ENCODE results near the gene SLC9A3. TPM values are rescaled to one million over a fixed set of nuclear protein-coding genes. Genes with fewer than 3 reads are reported as not detected.

SLC9A3 gene
- total RNA-seq, 5 donors from 2014 or later (not counting 1 experiment from before 2014, with no cell fraction given) = 1.9 to 3.5 (median 2.5) TPM

- DNase-seq = no peak
- Histone ChIP-seq H3K9me3 (no peaks in the 10 kb centered on the region), H3K27me3 (replicated peaks in 1 of 2; ENCODE audit: control insufficient read depth in 2 of 2, extremely low read depth in 1 of 2, insufficient read depth in 2 of 2, low read length in 1 of 2) (peaks cover 0 to 56% of the 10 kb centered on the region in 2 experiments), H3K36me3 (ENCODE audit: control insufficient read depth in 2 of 2, extremely low read depth in 1 of 2, insufficient read depth in 1 of 2, low read length in 1 of 2) (no peaks in the 10 kb centered on the region), H3K27ac (ENCODE audit: low read length) (no peak overlapping the region), H3K4me1 (ENCODE audit: control insufficient read depth in 1 of 2, extremely low read depth in 1 of 2, insufficient read depth in 2 of 2, low read length in 2 of 2) (no peaks in the 10 kb centered on the region), H3K4me3 (ENCODE audit: control insufficient read depth in 1 of 2, extremely low read depth in 1 of 2, low read length in 1 of 2) (no peak overlapping the region)
- POLR2A ChIA-PET = no interaction called here
- Mint-ChIP-seq H3K9me3 (no peaks in the 10 kb centered on the region), H3K4me3 (no peak overlapping the region), H3K27me3 (peaks cover 3 to 21% of the 10 kb centered on the region in 2 donors), H3K4me1 (peaks cover 0 to 4% (median 0%) of the 10 kb centered on the region in 3 donors), H3K36me3 (no peaks in the 10 kb centered on the region), H3K27ac (no peak overlapping the region)
- no peak for ATAC-seq (replicated peaks in 1 of 4)
- CTCF ChIA-PET = no interaction called here
- 93% methylated on average over 16 of the region's 16 CpGs for WGBS (ENCODE audit: insufficient coverage)
Observed at GRCh38 chr5:537621-538071, 13.4 kb upstream of the SLC9A3 start.

GRCh38 chr5:537098-537497 lies 12.8 kb upstream of the SLC9A3 start:
- no peaks in the 10 kb centered on the region for H3K4me1 ChIP-seq (ENCODE audit: control insufficient read depth in 1 of 2, extremely low read depth in 1 of 2, insufficient read depth in 2 of 2, low read length in 2 of 2)
- Mint-ChIP-seq H3K27me3 (peaks cover 3 to 21% of the 10 kb centered on the region in 2 donors), H3K9me3 (no peaks in the 10 kb centered on the region), H3K36me3 (no peaks in the 10 kb centered on the region), H3K4me1 (peaks cover 0 to 1% (median 0%) of the 10 kb centered on the region in 3 donors), H3K4me3 (no peak overlapping the region), H3K27ac (no peak overlapping the region)
- DNase-seq = no peak
- H3K9me3 ChIP-seq = no peaks in the 10 kb centered on the region
- ChIA-PET CTCF (no interaction called here), POLR2A (no interaction called here)
- H3K36me3 ChIP-seq (ENCODE audit: control insufficient read depth in 2 of 2, extremely low read depth in 1 of 2, insufficient read depth in 1 of 2, low read length in 1 of 2) = no peaks in the 10 kb centered on the region
- ATAC-seq (replicated peaks in 1 of 4) = no peak
- H3K27me3 ChIP-seq (replicated peaks in 1 of 2; ENCODE audit: control insufficient read depth in 2 of 2, extremely low read depth in 1 of 2, insufficient read depth in 2 of 2, low read length in 1 of 2) = peaks cover 0 to 61% of the 10 kb centered on the region in 2 experiments
- 86% methylated on average over 22 of the region's 22 CpGs for WGBS (ENCODE audit: insufficient coverage)
- H3K27ac ChIP-seq (ENCODE audit: low read length) = no peak overlapping the region
- H3K4me3 ChIP-seq (ENCODE audit: control insufficient read depth in 1 of 2, extremely low read depth in 1 of 2, low read length in 1 of 2) = no peak overlapping the region

- no peaks in the 10 kb centered on the region for H3K9me3 ChIP-seq
- Mint-ChIP-seq H3K4me1 (no peaks in the 10 kb centered on the region), H3K36me3 (no peaks in the 10 kb centered on the region), H3K27me3 (peaks cover 6 to 28% of the 10 kb centered on the region in 2 donors), H3K9me3 (no peaks in the 10 kb centered on the region), H3K4me3 (no peak overlapping the region), H3K27ac (no peak overlapping the region)
- DNase-seq (no peak), ATAC-seq (replicated peaks in 1 of 4) (no peak)
- CTCF ChIA-PET = no interaction called here
- H3K4me1 ChIP-seq (ENCODE audit: control insufficient read depth in 1 of 2, extremely low read depth in 1 of 2, insufficient read depth in 2 of 2, low read length in 2 of 2) = no peaks in the 10 kb centered on the region
- no peaks in the 10 kb centered on the region for H3K36me3 ChIP-seq (ENCODE audit: control insufficient read depth in 2 of 2, extremely low read depth in 1 of 2, insufficient read depth in 1 of 2, low read length in 1 of 2)
- POLR2A ChIA-PET = no interaction called here
- 67% methylated on average over 17 of the region's 27 CpGs for WGBS (ENCODE audit: insufficient coverage)
- H3K27ac ChIP-seq (ENCODE audit: low read length) = no peak overlapping the region
- peaks cover 0 to 71% of the 10 kb centered on the region in 2 experiments for H3K27me3 ChIP-seq (replicated peaks in 1 of 2; ENCODE audit: control insufficient read depth in 2 of 2, extremely low read depth in 1 of 2, insufficient read depth in 2 of 2, low read length in 1 of 2)
- H3K4me3 ChIP-seq (ENCODE audit: control insufficient read depth in 1 of 2, extremely low read depth in 1 of 2, low read length in 1 of 2) = no peak overlapping the region
Observed at GRCh38 chr5:535846-536698, 11.8 kb upstream of the SLC9A3 start.

GRCh38 chr5:534743-535671 lies 10.8 kb upstream of the SLC9A3 start:
- CTCF ChIA-PET = no interaction called here
- ATAC-seq (replicated peaks in 1 of 4) = no peak
- no peak for DNase-seq

GRCh38 chr5:533955-534742 lies 9.9 kb upstream of the SLC9A3 start:
- Histone ChIP-seq H3K36me3 (ENCODE audit: control insufficient read depth in 2 of 2, extremely low read depth in 1 of 2, insufficient read depth in 1 of 2, low read length in 1 of 2) (no peaks in the 10 kb centered on the region), H3K4me1 (ENCODE audit: control insufficient read depth in 1 of 2, extremely low read depth in 1 of 2, insufficient read depth in 2 of 2, low read length in 2 of 2) (peaks cover 0 to 2% of the 10 kb centered on the region in 2 experiments), H3K27me3 (replicated peaks in 1 of 2; ENCODE audit: control insufficient read depth in 2 of 2, extremely low read depth in 1 of 2, insufficient read depth in 2 of 2, low read length in 1 of 2) (peaks cover 0 to 72% of the 10 kb centered on the region in 2 experiments), H3K9me3 (no peaks in the 10 kb centered on the region), H3K27ac (ENCODE audit: low read length) (no peak overlapping the region), H3K4me3 (ENCODE audit: control insufficient read depth in 1 of 2, extremely low read depth in 1 of 2, low read length in 1 of 2) (no peak overlapping the region)
- Mint-ChIP-seq H3K27me3 (peaks cover 19 to 38% of the 10 kb centered on the region in 2 donors), H3K4me3 (no peak overlapping the region), H3K9me3 (no peaks in the 10 kb centered on the region), H3K4me1 (peaks cover 2 to 15% (median 9%) of the 10 kb centered on the region in 3 donors), H3K36me3 (no peaks in the 10 kb centered on the region), H3K27ac (no peak overlapping the region)
- CTCF ChIA-PET = no interaction called here
- no peak for ATAC-seq (replicated peaks in 1 of 4)
- WGBS (ENCODE audit: insufficient coverage) = 76% methylated on average over 33 of the region's 36 CpGs
- POLR2A ChIA-PET = no interaction called here
- no peak for DNase-seq

More at GRCh38 chr5:534743-535671, 10.8 kb upstream of the SLC9A3 start:
- Mint-ChIP-seq H3K9me3 (no peaks in the 10 kb centered on the region), H3K27ac (no peak overlapping the region), H3K4me1 (peaks cover 0 to 7% (median 2%) of the 10 kb centered on the region in 3 donors), H3K27me3 (peaks cover 12 to 32% of the 10 kb centered on the region in 2 donors), H3K4me3 (no peak overlapping the region), H3K36me3 (no peaks in the 10 kb centered on the region)
- peaks cover 0 to 76% of the 10 kb centered on the region in 2 experiments for H3K27me3 ChIP-seq (replicated peaks in 1 of 2; ENCODE audit: control insufficient read depth in 2 of 2, extremely low read depth in 1 of 2, insufficient read depth in 2 of 2, low read length in 1 of 2)
- no peak overlapping the region for H3K4me3 ChIP-seq (ENCODE audit: control insufficient read depth in 1 of 2, extremely low read depth in 1 of 2, low read length in 1 of 2)
- 83% methylated on average over 38 of the region's 41 CpGs for WGBS (ENCODE audit: insufficient coverage)
- H3K27ac ChIP-seq (ENCODE audit: low read length) = no peak overlapping the region
- no peaks in the 10 kb centered on the region for H3K4me1 ChIP-seq (ENCODE audit: control insufficient read depth in 1 of 2, extremely low read depth in 1 of 2, insufficient read depth in 2 of 2, low read length in 2 of 2)
- POLR2A ChIA-PET = no interaction called here
- no peaks in the 10 kb centered on the region for H3K36me3 ChIP-seq (ENCODE audit: control insufficient read depth in 2 of 2, extremely low read depth in 1 of 2, insufficient read depth in 1 of 2, low read length in 1 of 2)
- H3K9me3 ChIP-seq = no peaks in the 10 kb centered on the region
